Mesodermal cell (in vitro differentiated cells): Measurements from ENCODE around the gene SLC66A2.

ENCODE experiments used
- H3K27ac ChIP-seq: 2 replicates; pipeline ENCODE4 v1.7.0; 2013; ENCODE audit warnings: mild to moderate bottlenecking, low read depth, low read length, moderate library complexity; ENCODE audit not compliant: severe bottlenecking
- H3K36me3 ChIP-seq: 2 replicates; pipeline ENCODE4 v1.7.1; 2013; ENCODE audit warnings: mild to moderate bottlenecking, low read length, moderate library complexity; ENCODE audit not compliant: control insufficient read depth, insufficient read depth
- H3K4me1 ChIP-seq: one replicate; pipeline ENCODE4 v1.7.1; 2013; ENCODE audit warnings: mild to moderate bottlenecking, low read length; ENCODE audit not compliant: insufficient read depth, control insufficient read depth, poor library complexity, severe bottlenecking
- H3K4me3 ChIP-seq: 2 replicates; pipeline ENCODE4 v1.7.0; 2013; ENCODE audit warnings: low read length, control low read depth, mild to moderate bottlenecking; ENCODE audit not compliant: insufficient read depth, poor library complexity, severe bottlenecking; ENCODE audit errors: extremely low read depth
- H3K9me3 ChIP-seq: 2 replicates; pipeline ENCODE4 v1.7.1; 2013; ENCODE audit warnings: mild to moderate bottlenecking, low read length, moderate library complexity; ENCODE audit not compliant: control insufficient read depth
- WGBS, 2 experiments: methylation state at CpG; one replicate each; pipeline ENCODE4 v1.1.5; 2013; ENCODE audit warnings: missing lambda C conversion rate in 2 of 2; ENCODE audit not compliant: insufficient coverage in 2 of 2; 5-methylcytosine and 5-hydroxymethylcytosine counted together

Gene SLC66A2

GRCh38 chr18:79899609-79900445, 51.6 kb downstream of the SLC66A2 start:
- H3K9me3 ChIP-seq, result peaks cover 55% of the 10 kb centered on the region
- no peak overlapping the region for H3K4me3 ChIP-seq
- no peak overlapping the region for H3K27ac ChIP-seq
- H3K4me1 ChIP-seq, result no peaks in the 10 kb centered on the region
- 94 to 97% methylated on average over 41 to 49 of the region's 53 CpGs for WGBS, 2 experiments
- H3K36me3 ChIP-seq, result peaks cover 27% of the 10 kb centered on the region

DNA sequence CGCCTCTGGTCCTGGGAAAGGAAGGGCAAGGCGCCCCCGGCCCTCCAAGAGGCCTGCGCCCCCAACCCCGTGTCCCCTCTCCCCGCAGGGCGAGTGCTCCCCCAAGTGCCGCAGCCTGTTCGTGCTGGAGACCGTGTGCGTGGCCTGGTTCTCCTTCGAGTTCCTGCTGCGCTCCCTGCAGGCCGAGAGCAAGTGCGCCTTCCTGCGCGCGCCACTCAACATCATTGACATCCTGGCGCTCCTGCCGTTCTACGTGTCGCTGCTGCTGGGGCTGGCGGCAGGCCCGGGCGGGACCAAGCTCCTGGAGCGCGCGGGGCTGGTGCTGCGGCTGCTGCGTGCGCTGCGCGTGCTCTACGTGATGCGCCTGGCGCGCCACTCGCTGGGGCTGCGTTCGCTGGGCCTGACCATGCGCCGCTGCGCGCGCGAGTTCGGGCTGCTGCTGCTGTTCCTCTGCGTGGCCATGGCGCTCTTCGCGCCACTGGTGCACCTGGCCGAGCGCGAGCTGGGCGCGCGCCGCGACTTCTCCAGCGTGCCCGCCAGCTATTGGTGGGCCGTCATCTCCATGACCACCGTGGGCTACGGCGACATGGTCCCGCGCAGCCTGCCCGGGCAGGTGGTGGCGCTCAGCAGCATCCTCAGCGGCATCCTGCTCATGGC, 52.4 kb downstream of the SLC66A2 start:
- H3K4me1 ChIP-seq, result no peaks in the 10 kb centered on the region
- WGBS, 2 experiments, result 95 to 97% methylated on average over 54 to 67 of the region's 70 CpGs
- peaks cover 27% of the 10 kb centered on the region for H3K36me3 ChIP-seq
- H3K9me3 ChIP-seq, result peaks cover 59% of the 10 kb centered on the region
- no peak overlapping the region for H3K4me3 ChIP-seq
- H3K27ac ChIP-seq, result no peak overlapping the region

DNA sequence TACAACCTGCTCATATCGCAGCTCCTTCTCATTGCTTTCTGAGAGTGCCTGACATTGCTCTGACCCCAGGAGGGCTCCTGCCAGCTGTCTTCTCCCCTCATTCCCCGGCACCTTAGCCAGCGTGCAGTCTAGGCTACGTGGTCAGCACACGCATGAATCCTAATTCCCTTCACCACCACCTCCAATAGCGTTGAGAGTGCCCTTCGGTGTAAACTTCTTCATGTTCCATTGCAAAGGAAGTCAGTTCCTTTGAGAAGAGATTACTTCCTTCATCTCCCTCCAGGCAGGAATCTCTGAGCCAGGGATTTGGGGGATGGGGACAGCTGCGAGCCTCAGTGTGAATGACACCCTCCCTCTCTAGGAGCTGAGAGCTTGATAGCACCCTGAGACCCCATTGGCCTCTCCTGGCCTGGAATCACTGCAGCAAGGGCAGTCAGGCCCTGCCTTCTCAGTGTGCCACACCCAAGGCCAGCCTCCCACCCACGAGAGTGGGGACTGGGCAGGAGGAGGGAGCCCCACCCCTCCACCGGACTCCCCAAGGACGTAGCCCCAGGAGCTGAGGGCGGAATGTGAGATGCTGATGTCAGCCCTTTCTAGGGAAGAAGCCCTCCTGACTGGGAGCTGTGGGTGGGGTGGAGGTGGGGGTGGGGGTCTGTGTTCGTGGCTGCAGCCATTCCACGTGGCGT, 53.4 kb downstream of the SLC66A2 start:
- Histone ChIP-seq H3K4me1 (no peaks in the 10 kb centered on the region), H3K9me3 (peaks cover 69% of the 10 kb centered on the region), H3K27ac (no peak overlapping the region), H3K4me3 (no peak overlapping the region), H3K36me3 (peaks cover 18% of the 10 kb centered on the region)
- WGBS, 2 experiments, result 90 to 96% methylated on average over 9 of the region's 15 CpGs

DNA sequence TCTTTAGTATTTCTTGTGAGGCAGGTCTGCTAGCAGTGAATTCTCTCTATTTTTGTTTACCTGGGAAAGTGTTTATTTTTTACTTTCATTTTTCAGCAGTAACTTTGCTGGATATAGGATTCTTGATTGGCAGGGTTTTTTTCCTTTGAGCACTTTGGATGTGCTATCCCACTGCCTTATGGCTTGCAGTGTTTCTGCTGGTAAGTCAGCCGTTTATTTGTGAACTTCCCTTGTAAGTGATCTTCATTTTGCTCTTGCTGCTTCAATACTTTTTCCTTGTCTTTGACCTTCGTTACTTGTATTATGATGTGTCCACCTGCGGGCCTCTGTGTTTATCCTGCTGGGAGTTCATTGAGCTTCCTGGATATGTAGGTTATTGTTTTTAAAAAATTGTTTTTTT, 54.7 kb downstream of the SLC66A2 start:
- H3K27ac ChIP-seq, result no peak overlapping the region
- no peak overlapping the region for H3K4me3 ChIP-seq
- H3K9me3 ChIP-seq, result peaks cover 71% of the 10 kb centered on the region
- 100% methylated on average over 1 of the region's 3 CpGs; no CpG with 5 or more reads in 1 of the 2 experiments for WGBS, 2 experiments
- peaks cover 4% of the 10 kb centered on the region for H3K36me3 ChIP-seq
- H3K4me1 ChIP-seq, result no peaks in the 10 kb centered on the region

- Histone ChIP-seq H3K9me3 (peaks cover 45% of the 10 kb centered on the region), H3K36me3 (no peaks in the 10 kb centered on the region), H3K27ac (no peak overlapping the region), H3K4me1 (no peaks in the 10 kb centered on the region), H3K4me3 (no peak overlapping the region)
- WGBS, 2 experiments, result 82% methylated on average over 4 of the region's 5 CpGs; no CpG with 5 or more reads in 1 of the 2 experiments
Observed at GRCh38 chr18:79890674-79891073, 60.8 kb downstream of the SLC66A2 start.

GRCh38 chr18:79889569-79889968, 61.9 kb downstream of the SLC66A2 start:
- Histone ChIP-seq H3K4me1 (no peaks in the 10 kb centered on the region), H3K4me3 (no peak overlapping the region), H3K36me3 (no peaks in the 10 kb centered on the region), H3K27ac (no peak overlapping the region), H3K9me3 (peaks cover 35% of the 10 kb centered on the region)
- 88% methylated on average over 11 to 12 of the region's 14 CpGs for WGBS, 2 experiments

DNA sequence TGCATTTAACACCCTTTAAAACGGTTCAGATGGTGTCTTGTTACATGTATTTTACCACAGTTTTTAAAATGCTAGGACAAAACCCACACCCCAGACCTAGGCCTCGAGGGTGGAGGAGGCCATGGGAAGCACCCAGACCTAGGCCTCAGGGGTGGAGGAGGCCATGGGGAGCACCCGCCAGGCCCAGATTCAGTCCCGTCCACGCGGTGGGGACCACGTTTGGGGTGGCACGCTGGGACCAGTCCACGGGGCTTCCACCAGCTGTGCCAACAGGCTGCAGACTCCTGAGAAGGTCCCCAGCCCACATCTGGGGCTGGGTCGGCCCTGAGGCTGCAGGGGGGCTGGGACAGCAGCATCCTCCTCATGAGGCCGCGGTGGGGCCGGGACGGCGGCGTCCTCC, 63.4 kb downstream of the SLC66A2 start:
- WGBS, 2 experiments, result 86 to 88% methylated on average over 8 to 9 of the region's 16 CpGs
- Histone ChIP-seq H3K27ac (no peak overlapping the region), H3K4me3 (no peak overlapping the region), H3K9me3 (peaks cover 24% of the 10 kb centered on the region), H3K4me1 (no peaks in the 10 kb centered on the region), H3K36me3 (no peaks in the 10 kb centered on the region)

- Histone ChIP-seq H3K4me3 (no peak overlapping the region), H3K4me1 (no peaks in the 10 kb centered on the region), H3K9me3 (peaks cover 22% of the 10 kb centered on the region), H3K36me3 (no peaks in the 10 kb centered on the region), H3K27ac (no peak overlapping the region)
- 88 to 90% methylated on average over 27 to 29 of the region's 30 CpGs for WGBS, 2 experiments
Observed at GRCh38 chr18:79887181-79888000, 64.1 kb downstream of the SLC66A2 start.

- Histone ChIP-seq H3K27ac (no peak overlapping the region), H3K4me1 (no peaks in the 10 kb centered on the region), H3K36me3 (no peaks in the 10 kb centered on the region), H3K9me3 (peaks cover 4% of the 10 kb centered on the region), H3K4me3 (no peak overlapping the region)
- whole genome bisulfite sequencing, 2 experiments, result 89 to 90% methylated on average over 22 to 24 of the region's 25 CpGs
Observed at GRCh38 chr18:79884963-79885728, 66.3 kb downstream of the SLC66A2 start.
